Measurements from ENCODE around the gene TMEM86B.

TMEM86B gene

DNA sequence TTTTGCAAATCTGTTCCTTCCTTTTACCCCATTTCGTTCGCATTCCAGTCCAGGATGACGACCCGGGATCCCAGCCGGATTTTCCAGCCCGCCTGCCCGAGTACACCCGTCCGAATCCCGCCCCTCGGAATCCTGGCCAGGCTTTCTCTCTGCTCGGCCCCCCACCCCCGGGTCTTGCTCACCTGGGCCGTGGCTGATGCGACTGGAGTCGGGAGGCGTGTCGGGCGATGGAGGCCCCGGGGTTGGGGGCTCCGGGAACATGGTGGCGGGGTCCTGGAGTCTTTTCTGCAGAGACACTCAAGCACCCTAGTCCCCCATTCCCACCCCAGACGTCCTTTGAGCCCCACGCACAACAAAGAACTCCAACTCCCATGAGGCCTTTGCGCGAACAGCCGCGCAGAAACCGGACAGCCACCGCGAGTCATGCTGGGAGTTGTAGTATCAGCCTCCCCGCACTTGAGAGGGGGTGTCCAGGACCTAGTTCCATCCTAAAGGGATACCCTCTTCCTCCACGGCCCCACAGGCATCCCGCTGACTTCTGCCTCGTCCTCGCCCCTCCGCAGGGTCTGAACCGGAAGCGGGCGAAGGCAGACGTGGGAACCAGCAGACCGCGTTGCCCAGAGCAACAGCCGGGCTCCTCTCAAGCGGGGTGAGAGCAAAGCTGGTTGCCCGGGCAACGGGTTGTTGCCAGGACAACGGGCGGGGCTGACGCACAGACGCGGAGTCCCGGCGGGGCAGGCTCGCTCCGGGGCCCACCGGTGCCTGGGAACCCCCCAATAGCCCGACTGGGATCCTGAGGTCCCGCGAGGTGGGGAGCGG is 49.6 kb downstream of the TMEM86B start:
- peak; percentile 61 to 80 (median 76) for DNase-seq (ENCODE audit: low read depth in 4 of 4, low spot score in 1 of 4)
